ENCODE results near the gene ETNK2.

Gene ETNK2

DNA sequence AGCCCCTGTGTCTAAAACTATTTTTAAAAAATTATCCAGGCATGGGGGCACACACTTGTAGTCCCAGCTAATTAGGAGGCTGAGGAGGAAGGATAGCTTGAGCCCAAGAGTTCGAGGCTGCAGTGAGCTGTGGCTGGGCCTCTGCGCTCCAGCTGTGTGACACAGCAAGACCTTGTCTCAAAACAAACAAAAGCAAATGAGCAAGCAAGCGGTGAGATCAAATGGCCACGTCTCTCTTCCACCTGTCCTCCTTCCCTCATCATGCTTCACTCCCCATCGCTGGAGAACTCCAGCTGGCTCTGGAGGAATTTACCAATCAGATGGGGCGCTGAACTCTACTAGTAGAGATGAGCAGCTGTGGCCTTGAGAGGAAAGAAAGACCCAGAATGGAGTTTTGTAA, 28.3 kb upstream of the ETNK2 start:
- ChIA-PET POLR2A (no interaction called here), CTCF (interaction anchor here (0.6 to 1.7 kb wide), 2 partner anchors 27 to 175 kb away, joined by 3 to 5 read pairs; no protein-coding TSS in a partner anchor)
- TF ChIP-seq HDGF (IDR thresholded peaks at IDR 0.05; ENCODE audit: borderline replicate concordance) (no peak), TARDBP (IDR thresholded peaks at IDR 0.05) (no peak), BHLHE40 (IDR thresholded peaks at IDR 0.05; ENCODE audit: borderline replicate concordance) (no peak), FOXK2 (IDR thresholded peaks at IDR 0.05) (no peak), FOXM1 (IDR thresholded peaks at IDR 0.05; ENCODE audit: borderline replicate concordance) (no peak), NFRKB (IDR thresholded peaks at IDR 0.05) (no peak), CTBP1 (IDR thresholded peaks at IDR 0.05; ENCODE audit: borderline replicate concordance) (no peak), SUZ12 (IDR thresholded peaks at IDR 0.05) (no peak), ELF4 (IDR thresholded peaks at IDR 0.05) (no peak), L3MBTL2 (conservative IDR thresholded peaks at IDR 0.05) (no peak), FOXA1 (IDR thresholded peaks at IDR 0.05) (no peak), ZNF384 (IDR thresholded peaks at IDR 0.05) (no peak), LEF1 (IDR thresholded peaks at IDR 0.05; ENCODE audit: borderline replicate concordance) (no peak), ARNT (IDR thresholded peaks at IDR 0.05) (no peak)
- no peak for DNase-seq (ENCODE audit: extremely low spot score)

- CTCF ChIA-PET = no interaction called here
Measured at GRCh38 chr1:204178487-204179281, 26.8 kb upstream of the ETNK2 start.

DNA sequence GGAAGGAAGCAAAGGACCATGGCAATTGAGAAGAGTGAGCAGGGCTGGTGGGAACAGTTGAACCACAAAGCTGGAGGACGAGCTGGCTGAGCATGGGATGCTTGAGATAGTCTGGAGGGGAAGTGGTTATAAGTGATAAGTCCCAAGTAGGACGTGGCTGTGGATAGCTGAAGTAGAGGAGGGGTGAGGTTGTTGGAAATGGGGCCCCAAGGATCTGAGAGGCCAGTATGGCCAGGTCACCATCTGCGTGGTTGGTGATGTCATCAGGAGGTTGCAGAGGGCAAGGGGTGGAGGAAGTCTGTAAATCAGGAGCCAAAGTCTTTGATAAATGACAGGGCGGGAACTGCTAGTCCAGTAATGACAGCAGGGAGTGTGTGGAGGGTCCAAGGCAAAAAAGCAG, 25.3 kb upstream of the ETNK2 start:
- ChIA-PET POLR2A (no interaction called here), CTCF (interaction anchor here (0.6 kb wide), 1 partner anchor 1563 kb away, joined by 3 read pairs; no protein-coding TSS in a partner anchor)
- TF ChIP-seq HDGF (IDR thresholded peaks at IDR 0.05; ENCODE audit: borderline replicate concordance) = no peak
- TF ChIP-seq LEF1 (IDR thresholded peaks at IDR 0.05; ENCODE audit: borderline replicate concordance) = no peak
- TF ChIP-seq, protein P1, sequence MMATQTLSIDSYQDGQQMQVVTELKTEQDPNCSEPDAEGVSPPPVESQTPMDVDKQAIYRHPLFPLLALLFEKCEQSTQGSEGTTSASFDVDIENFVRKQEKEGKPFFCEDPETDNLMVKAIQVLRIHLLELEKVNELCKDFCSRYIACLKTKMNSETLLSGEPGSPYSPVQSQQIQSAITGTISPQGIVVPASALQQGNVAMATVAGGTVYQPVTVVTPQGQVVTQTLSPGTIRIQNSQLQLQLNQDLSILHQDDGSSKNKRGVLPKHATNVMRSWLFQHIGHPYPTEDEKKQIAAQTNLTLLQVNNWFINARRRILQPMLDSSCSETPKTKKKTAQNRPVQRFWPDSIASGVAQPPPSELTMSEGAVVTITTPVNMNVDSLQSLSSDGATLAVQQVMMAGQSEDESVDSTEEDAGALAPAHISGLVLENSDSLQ (IDR thresholded peaks at IDR 0.05) = 0 out of 2 replicates have a peak, but pooled peaks have one; percentile 3
- DNase-seq (ENCODE audit: extremely low spot score) = no peak

More at GRCh38 chr1:204178487-204179281, 26.8 kb upstream of the ETNK2 start:
- DNase-seq (ENCODE audit: extremely low spot score) = no peak
- POLR2A ChIA-PET = no interaction called here
- TF ChIP-seq CTBP1 (IDR thresholded peaks at IDR 0.05; ENCODE audit: borderline replicate concordance) (no peak), FOXK2 (IDR thresholded peaks at IDR 0.05) (no peak), ARNT (IDR thresholded peaks at IDR 0.05) (no peak), SP1 (IDR thresholded peaks at IDR 0.05) (no peak), FOXA1 (IDR thresholded peaks at IDR 0.05) (no peak), SUZ12 (IDR thresholded peaks at IDR 0.05) (no peak), L3MBTL2 (conservative IDR thresholded peaks at IDR 0.05) (no peak), LEF1 (IDR thresholded peaks at IDR 0.05; ENCODE audit: borderline replicate concordance) (no peak), ELF4 (IDR thresholded peaks at IDR 0.05) (no peak), HDGF (IDR thresholded peaks at IDR 0.05; ENCODE audit: borderline replicate concordance) (no peak), FOXM1 (IDR thresholded peaks at IDR 0.05; ENCODE audit: borderline replicate concordance) (no peak), ZNF384 (IDR thresholded peaks at IDR 0.05) (no peak), NFRKB (IDR thresholded peaks at IDR 0.05) (no peak), TARDBP (IDR thresholded peaks at IDR 0.05) (no peak), BHLHE40 (IDR thresholded peaks at IDR 0.05; ENCODE audit: borderline replicate concordance) (no peak)
- TF ChIP-seq, protein P1 (IDR thresholded peaks at IDR 0.05) = no peak

GRCh38 chr1:204176049-204176448, 24.2 kb upstream of the ETNK2 start:
- no peak for TF ChIP-seq SP1 (IDR thresholded peaks at IDR 0.05)
- TF ChIP-seq LEF1 (IDR thresholded peaks at IDR 0.05; ENCODE audit: borderline replicate concordance) = no peak
- no peak for TF ChIP-seq NFRKB (IDR thresholded peaks at IDR 0.05)
- no peak for TF ChIP-seq FOXA1 (IDR thresholded peaks at IDR 0.05)
- no peak for TF ChIP-seq FOXM1 (IDR thresholded peaks at IDR 0.05; ENCODE audit: borderline replicate concordance)
- TF ChIP-seq L3MBTL2 (conservative IDR thresholded peaks at IDR 0.05) = no peak
- no peak for TF ChIP-seq ARNT (IDR thresholded peaks at IDR 0.05)
- no peak for TF ChIP-seq SUZ12 (IDR thresholded peaks at IDR 0.05)
- no peak for TF ChIP-seq CTBP1 (IDR thresholded peaks at IDR 0.05; ENCODE audit: borderline replicate concordance)
- no peak for TF ChIP-seq ZNF384 (IDR thresholded peaks at IDR 0.05)
- TF ChIP-seq TARDBP (IDR thresholded peaks at IDR 0.05) = no peak
- TF ChIP-seq HDGF (IDR thresholded peaks at IDR 0.05; ENCODE audit: borderline replicate concordance) = no peak
- no peak for TF ChIP-seq FOXK2 (IDR thresholded peaks at IDR 0.05)
- no peak for TF ChIP-seq ELF4 (IDR thresholded peaks at IDR 0.05)
- no peak for TF ChIP-seq BHLHE40 (IDR thresholded peaks at IDR 0.05; ENCODE audit: borderline replicate concordance)
- ChIA-PET POLR2A (no interaction called here), CTCF (interaction anchor here (1.2 kb wide), 1 partner anchor 31 kb away, joined by 3 read pairs; no protein-coding TSS in a partner anchor)
- no peak for DNase-seq (ENCODE audit: extremely low spot score)

DNA sequence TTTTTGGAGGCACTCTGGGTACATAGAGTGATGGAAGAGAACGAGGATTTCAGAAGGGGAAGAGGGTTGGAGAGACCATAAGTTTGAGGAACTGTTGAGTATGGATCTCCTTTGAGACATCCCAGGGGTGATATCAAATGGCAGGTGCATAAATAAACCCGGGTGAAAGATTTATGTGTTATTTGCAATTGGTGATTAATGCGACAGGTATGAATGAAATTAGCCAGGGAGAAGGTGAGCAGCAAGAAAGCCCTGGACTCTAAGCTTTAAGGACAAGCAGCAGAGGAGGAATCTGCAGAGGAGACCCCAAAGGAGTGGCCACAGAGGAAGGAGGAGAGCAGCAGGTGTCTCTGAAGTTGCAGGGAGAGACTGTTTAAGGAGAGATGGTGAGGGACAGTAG, 23.1 kb upstream of the ETNK2 start:
- CTCF ChIA-PET = interaction anchor here (0.7 to 1.2 kb wide), 2 partner anchors 23 to 32 kb away, joined by 3 to 4 read pairs; partner anchors contain the start of gene ETNK2
- DNase-seq (ENCODE audit: extremely low spot score) = no peak
- POLR2A ChIA-PET = no interaction called here
- TF ChIP-seq ZNF384 (IDR thresholded peaks at IDR 0.05) (no peak), ELF4 (IDR thresholded peaks at IDR 0.05) (no peak), FOXM1 (IDR thresholded peaks at IDR 0.05; ENCODE audit: borderline replicate concordance) (no peak), FOXA1 (IDR thresholded peaks at IDR 0.05) (no peak), SP1 (IDR thresholded peaks at IDR 0.05) (no peak), L3MBTL2 (conservative IDR thresholded peaks at IDR 0.05) (no peak), CTBP1 (IDR thresholded peaks at IDR 0.05; ENCODE audit: borderline replicate concordance) (no peak), TARDBP (IDR thresholded peaks at IDR 0.05) (no peak), FOXK2 (IDR thresholded peaks at IDR 0.05) (no peak), NFRKB (IDR thresholded peaks at IDR 0.05) (no peak), BHLHE40 (IDR thresholded peaks at IDR 0.05; ENCODE audit: borderline replicate concordance) (no peak)
- TF ChIP-seq, protein P1 (IDR thresholded peaks at IDR 0.05) = no peak

All from HEK293T (cell line).